ENCODE results near the gene MTA1.

MTA1 gene

GRCh38 chr14:105401699-105402098 is 17.9 kb upstream of the MTA1 start:
- in situ Hi-C loops (cut with MboI; ENCODE audit: low sequenced_read_pairs) = no loop called here

GRCh38 chr14:105408592-105408991 is 11.0 kb upstream of the MTA1 start:
- in situ Hi-C loops (cut with MboI; ENCODE audit: low sequenced_read_pairs) = no loop called here

GRCh38 chr14:105409364-105409763 is 10.3 kb upstream of the MTA1 start:
- in situ Hi-C loops (cut with MboI; ENCODE audit: low sequenced_read_pairs) = no loop called here

- in situ Hi-C loops (cut with MboI; ENCODE audit: low sequenced_read_pairs) = no loop called here
Observed at GRCh38 chr14:105410642-105411016, 9.0 kb upstream of the MTA1 start.

GRCh38 chr14:105411017-105411941 is 8.3 kb upstream of the MTA1 start:
- in situ Hi-C loops (cut with MboI; ENCODE audit: low sequenced_read_pairs) = no loop called here

- in situ Hi-C loops (cut with MboI; ENCODE audit: low sequenced_read_pairs) = no loop called here
Observed at GRCh38 chr14:105411985-105412770, 7.4 kb upstream of the MTA1 start.

GRCh38 chr14:105412771-105413543 is 6.7 kb upstream of the MTA1 start:
- in situ Hi-C loops (cut with MboI; ENCODE audit: low sequenced_read_pairs) = no loop called here

- in situ Hi-C loops (cut with MboI; ENCODE audit: low sequenced_read_pairs) = no loop called here
Observed at GRCh38 chr14:105413544-105413886, 6.1 kb upstream of the MTA1 start.

GRCh38 chr14:105414456-105415371 is 4.9 kb upstream of the MTA1 start:
- in situ Hi-C loops (cut with MboI; ENCODE audit: low sequenced_read_pairs) = no loop called here

- in situ Hi-C loops (cut with MboI; ENCODE audit: low sequenced_read_pairs) = no loop called here
Observed at GRCh38 chr14:105415481-105416428, 3.9 kb upstream of the MTA1 start.

- in situ Hi-C loops (cut with MboI; ENCODE audit: low sequenced_read_pairs) = no loop called here
Observed at GRCh38 chr14:105416671-105417070, 3.0 kb upstream of the MTA1 start.

GRCh38 chr14:105417690-105418121 is 1.9 kb upstream of the MTA1 start:
- in situ Hi-C loops (cut with MboI; ENCODE audit: low sequenced_read_pairs) = no loop called here

- in situ Hi-C loops (cut with MboI; ENCODE audit: low sequenced_read_pairs) = no loop called here
Observed at GRCh38 chr14:105418269-105419194, 1.1 kb upstream of the MTA1 start.

- in situ Hi-C loops (cut with MboI; ENCODE audit: low sequenced_read_pairs) = no loop called here
Observed at GRCh38 chr14:105420101-105420973, 710 bp downstream of the MTA1 start.

- in situ Hi-C loops (cut with MboI; ENCODE audit: low sequenced_read_pairs) = no loop called here
Observed at GRCh38 chr14:105420974-105421674, 1.5 kb downstream of the MTA1 start.
